Measurements from ENCODE around the gene NADK2.
"Not testable (repeated sequence)": the region's sequence is repeated elsewhere in the genome, so short reads cannot be mapped to it uniquely, and the experiment has no call there.

NADK2 gene

GRCh38 chr5:36208786-36209185 is 32.9 kb downstream of the NADK2 start:
- DNase-seq (ENCODE audit: low read depth, low spot score): no peak

GRCh38 chr5:36206913-36207312 is 34.8 kb downstream of the NADK2 start:
- DNase-seq (ENCODE audit: low read depth, low spot score): no peak

- DNase-seq (ENCODE audit: low read depth, low spot score): no peak
Measured at GRCh38 chr5:36205329-36205728, 36.4 kb downstream of the NADK2 start.

- no peak for DNase-seq (ENCODE audit: low read depth, low spot score)
Measured at GRCh38 chr5:36202521-36202961, 39.2 kb downstream of the NADK2 start.

GRCh38 chr5:36200513-36200912 is 41.2 kb downstream of the NADK2 start:
- no peak for DNase-seq (ENCODE audit: low read depth, low spot score)

GRCh38 chr5:36199620-36200019 is 42.1 kb downstream of the NADK2 start:
- no peak for DNase-seq (ENCODE audit: low read depth, low spot score)

- DNase-seq (ENCODE audit: low read depth, low spot score): not testable (repeated sequence)
Measured at GRCh38 chr5:36198783-36199182, 42.9 kb downstream of the NADK2 start.

GRCh38 chr5:36198281-36198680 is 43.4 kb downstream of the NADK2 start:
- DNase-seq (ENCODE audit: low read depth, low spot score): no peak

GRCh38 chr5:36193746-36194145 is 48.0 kb downstream of the NADK2 start:
- no peak for DNase-seq (ENCODE audit: low read depth, low spot score)

GRCh38 chr5:36184408-36184807 is 57.3 kb downstream of the NADK2 start:
- DNase-seq (ENCODE audit: low read depth, low spot score): not testable (repeated sequence)

GRCh38 chr5:36181774-36182173 is 60.0 kb downstream of the NADK2 start:
- no peak for DNase-seq (ENCODE audit: low read depth, low spot score)

- DNase-seq (ENCODE audit: low read depth, low spot score): no peak
Measured at GRCh38 chr5:36180556-36181350, 61.0 kb downstream of the NADK2 start.

GRCh38 chr5:36179950-36180349 is 61.8 kb downstream of the NADK2 start:
- no peak for DNase-seq (ENCODE audit: low read depth, low spot score)

GRCh38 chr5:36178524-36178890 is 63.2 kb downstream of the NADK2 start:
- no peak for DNase-seq (ENCODE audit: low read depth, low spot score)

- no peak for DNase-seq (ENCODE audit: low read depth, low spot score)
Measured at GRCh38 chr5:36177715-36178523, 63.8 kb downstream of the NADK2 start.

GRCh38 chr5:36177154-36177553 is 64.6 kb downstream of the NADK2 start:
- no peak for DNase-seq (ENCODE audit: low read depth, low spot score)

- no peak for DNase-seq (ENCODE audit: low read depth, low spot score)
Measured at GRCh38 chr5:36175043-36175442, 66.7 kb downstream of the NADK2 start.

GRCh38 chr5:36174119-36174518 is 67.6 kb downstream of the NADK2 start:
- no peak for DNase-seq (ENCODE audit: low read depth, low spot score)

- no peak for DNase-seq (ENCODE audit: low read depth, low spot score)
Measured at GRCh38 chr5:36173426-36173825, 68.3 kb downstream of the NADK2 start.

GRCh38 chr5:36172599-36172998 is 69.1 kb downstream of the NADK2 start:
- DNase-seq (ENCODE audit: low read depth, low spot score): no peak

GRCh38 chr5:36170832-36171424 is 70.8 kb downstream of the NADK2 start:
- no peak for DNase-seq (ENCODE audit: low read depth, low spot score)

GRCh38 chr5:36168737-36169136 is 73.0 kb downstream of the NADK2 start:
- no peak for DNase-seq (ENCODE audit: low read depth, low spot score)

- DNase-seq (ENCODE audit: low read depth, low spot score): no peak
Measured at GRCh38 chr5:36164461-36164860, 77.3 kb downstream of the NADK2 start.
